GM12891 (cell line): ENCODE measurements around the gene CD81. TPM values are rescaled to one million over a fixed set of nuclear protein-coding genes. Genes with fewer than 3 reads are reported as not detected.
"Not testable (repeated sequence)": the region's sequence is repeated elsewhere in the genome, so short reads cannot be mapped to it uniquely, and the experiment has no call there.

ENCODE experiments used
- DNase-seq: peaks from one replicate; pipeline ENCODE4 v3.0.0; 2011; ENCODE audit warnings: low spot score; ENCODE audit not compliant: insufficient read length
- FAIRE-seq: peaks from 2 replicates; lab custom pipeline; 2011; peaks lifted over from hg19 to GRCh38; lab: Jason Lieb, UNC
- PAX5 ChIP-seq: IDR thresholded peaks from 2 replicates; pipeline ENCODE4 v1.6.1; 2011; ENCODE audit warnings: low read length, moderate library complexity, mild to moderate bottlenecking; ENCODE audit not compliant: insufficient read depth, severe bottlenecking
- POLR2A ChIP-seq: IDR thresholded peaks from 2 replicates; pipeline ENCODE4 v1.6.1; 2011; ENCODE audit warnings: low read depth, low read length, control low read depth
- POLR2AphosphoS5 ChIP-seq: IDR thresholded peaks from 2 replicates; pipeline ENCODE4 v1.6.1; 2011; ENCODE audit warnings: low read depth, low read length, control low read depth
- POU2F2 ChIP-seq: IDR thresholded peaks from 2 replicates; pipeline ENCODE4 v1.6.1; 2011; ENCODE audit warnings: low read depth, mild to moderate bottlenecking, control low read depth, low read length, moderate library complexity
- SPI1 ChIP-seq: IDR thresholded peaks from 2 replicates; pipeline ENCODE4 v1.6.1; 2011; ENCODE audit warnings: low read depth, low read length, control low read depth
- TAF1 ChIP-seq: IDR thresholded peaks from 2 replicates; pipeline ENCODE4 v1.6.1; 2011; ENCODE audit warnings: low read depth, low read length, control low read depth
- polyA plus RNA-seq: library from polyadenylated mRNA; unstranded; fragments of >200 nt; gene quantifications from one replicate; pipeline ENCODE4 v1.2.1, GENCODE V29; 2012; ENCODE audit warnings: low read depth, missing spikeins, inconsistent platforms; ENCODE audit not compliant: missing spikeins

The CD81 gene
- 144 TPM for polyA plus RNA-seq

GRCh38 chr11:2376751-2377451 is at the start of gene CD81:
TSS of gene CD81 (plus strand) at chr11:2377310. CDS start at chr11:2377550, 240 bp downstream.
- DNase-seq (peak; percentile 87), FAIRE-seq (peak; percentile 82)
- TF ChIP-seq POLR2AphosphoS5 = peak; percentile 56; the same call in 1 of the 2 replicates
- no peak for TF ChIP-seq SPI1
- TF ChIP-seq POU2F2 = no peak
- peak; percentile 62 for TF ChIP-seq POLR2A

GRCh38 chr11:2328021-2328420 is 49.1 kb upstream of the CD81 start:
- TF ChIP-seq POLR2A = no peak
- TF ChIP-seq PAX5 = no peak
- no peak for TF ChIP-seq SPI1
- no peak for TF ChIP-seq POU2F2
- TF ChIP-seq POLR2AphosphoS5 = no peak
- no peak for TF ChIP-seq TAF1
- FAIRE-seq = no peak

GRCh38 chr11:2328656-2329354 is 48.3 kb upstream of the CD81 start:
- FAIRE-seq = no peak
- no peak for DNase-seq
- TF ChIP-seq POU2F2 (no peak), TAF1 (no peak), PAX5 (no peak), SPI1 (no peak), POLR2A (no peak), POLR2AphosphoS5 (no peak)

More at GRCh38 chr11:2328021-2328420, 49.1 kb upstream of the CD81 start:
- DNase-seq = no peak

GRCh38 chr11:2329551-2329950 is 47.6 kb upstream of the CD81 start:
- no peak for DNase-seq
- no peak for FAIRE-seq
- TF ChIP-seq TAF1 (no peak), POU2F2 (no peak), PAX5 (no peak), SPI1 (no peak), POLR2AphosphoS5 (no peak), POLR2A (no peak)

DNA sequence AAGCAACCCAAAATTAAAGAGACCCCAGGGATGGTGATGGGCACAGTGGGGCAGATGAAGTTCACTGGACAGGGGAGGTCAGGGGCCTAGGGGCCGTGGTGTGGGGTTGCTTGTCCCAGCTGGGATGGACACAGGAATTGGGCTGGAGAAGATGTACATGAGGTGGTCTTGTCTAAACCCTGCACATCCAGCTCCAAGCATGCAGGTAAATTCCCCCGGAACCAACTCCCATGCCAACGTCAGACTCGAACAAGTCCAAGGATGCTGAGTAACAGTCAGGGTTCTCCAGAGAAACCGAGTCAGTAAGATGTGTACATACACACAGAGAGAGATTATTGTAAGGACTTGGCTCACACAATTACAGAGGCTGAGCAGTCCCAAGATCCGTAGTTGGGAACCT is 46.4 kb upstream of the CD81 start:
- no peak for TF ChIP-seq POLR2A
- no peak for TF ChIP-seq POU2F2
- TF ChIP-seq PAX5 = no peak
- no peak for TF ChIP-seq TAF1
- no peak for TF ChIP-seq POLR2AphosphoS5
- no peak for TF ChIP-seq SPI1
- DNase-seq = no peak
- no peak for FAIRE-seq

DNA sequence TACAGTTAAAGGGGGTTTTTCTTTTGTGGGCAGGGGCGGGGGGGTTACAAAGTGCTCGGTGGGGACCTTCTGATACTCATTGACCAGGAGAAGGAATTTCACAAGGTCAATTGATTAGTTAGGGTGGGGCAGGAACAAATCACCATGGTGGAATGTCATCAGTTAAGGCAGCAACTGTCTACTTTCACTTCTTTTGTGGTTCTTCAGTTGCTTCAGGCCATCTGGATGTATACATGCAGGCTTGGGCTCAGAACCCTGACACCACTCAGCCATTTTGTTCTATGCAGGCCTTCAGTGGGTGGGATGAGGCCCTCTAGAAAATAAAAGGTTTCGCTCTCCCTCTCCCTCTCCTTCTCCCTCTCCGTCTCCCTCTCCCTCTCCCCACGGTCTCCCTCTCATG is 45.7 kb upstream of the CD81 start:
- FAIRE-seq (no peak), DNase-seq (no peak)
- TF ChIP-seq POLR2A (no peak), POLR2AphosphoS5 (no peak), PAX5 (no peak), SPI1 (no peak), TAF1 (no peak), POU2F2 (no peak)

GRCh38 chr11:2332569-2332968 is 44.5 kb upstream of the CD81 start:
- DNase-seq, FAIRE-seq: not testable (repeated sequence)

DNA sequence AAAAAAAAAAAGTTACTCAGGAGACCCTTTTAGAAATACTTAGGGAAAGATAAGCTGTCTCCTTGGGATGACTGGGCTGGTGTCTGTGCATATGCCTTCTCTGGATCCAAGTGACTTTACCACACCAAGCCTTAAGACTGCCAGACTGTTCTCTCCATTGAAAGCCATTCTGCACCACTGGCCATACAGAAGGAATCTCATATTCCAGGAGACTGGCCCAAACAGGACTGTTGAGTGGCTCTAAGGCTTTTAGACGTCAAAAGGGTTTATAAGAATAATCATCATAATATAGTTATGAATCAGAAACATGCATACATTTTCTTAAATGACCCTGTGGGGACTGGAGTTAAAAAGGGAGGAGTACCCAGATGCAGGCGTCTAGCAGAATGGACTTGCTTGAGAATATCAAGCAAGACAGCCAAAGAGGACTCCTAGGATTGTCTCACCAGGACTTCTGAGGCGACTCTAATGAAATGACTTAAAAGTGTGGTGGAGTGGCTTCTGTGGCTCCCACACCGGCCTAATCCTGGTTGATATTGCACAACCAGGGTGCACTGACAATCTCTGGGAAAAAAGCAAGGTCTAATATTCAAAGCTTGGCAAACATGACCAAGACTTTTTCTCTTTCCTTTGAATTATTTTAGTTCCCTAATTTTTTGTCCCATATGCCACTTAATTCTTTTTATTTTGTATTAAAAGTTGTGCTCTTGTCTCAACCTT is 43.5 kb upstream of the CD81 start:
- not testable (repeated sequence) for FAIRE-seq, DNase-seq

DNA sequence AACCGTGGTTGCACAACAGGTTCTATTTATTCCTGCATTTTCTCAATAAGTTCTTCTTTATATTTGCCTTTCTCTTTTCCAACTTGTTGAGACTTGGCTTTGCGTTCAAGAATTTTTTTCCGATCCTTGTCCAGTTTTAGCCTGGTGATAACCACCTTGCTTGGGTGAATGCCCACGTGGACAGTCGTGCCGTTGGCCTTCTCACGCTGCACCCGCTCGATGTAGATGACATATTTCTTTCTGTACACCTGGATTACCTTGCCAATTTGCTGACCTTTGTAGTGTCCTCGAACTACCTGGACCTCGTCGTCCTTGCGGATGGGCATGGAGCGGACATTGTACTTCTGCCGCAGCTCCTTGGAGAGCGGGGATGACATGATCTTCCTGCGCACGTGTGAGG is 41.8 kb upstream of the CD81 start:
- not testable (repeated sequence) for DNase-seq
- FAIRE-seq = peak; percentile 66

DNA sequence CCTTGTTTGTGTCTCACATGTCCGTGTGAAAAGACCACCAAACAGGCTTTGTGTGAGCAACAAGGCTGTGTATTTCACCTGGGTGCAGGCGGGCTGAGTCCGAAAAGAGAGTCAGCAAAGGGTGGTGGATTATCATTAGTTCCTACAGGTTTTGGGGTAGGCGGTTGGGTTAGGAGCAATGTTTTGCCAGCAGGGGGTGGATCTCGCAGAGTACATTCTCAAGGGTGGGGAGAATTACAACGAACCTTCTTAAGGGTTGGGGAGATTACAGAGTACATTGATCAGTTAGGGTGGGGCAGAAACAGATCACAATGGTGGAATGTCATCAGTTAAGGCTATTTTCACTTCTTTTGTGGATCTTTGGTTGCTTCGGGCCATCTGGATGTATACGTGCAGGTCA is 38.4 kb upstream of the CD81 start:
- not testable (repeated sequence) for DNase-seq, FAIRE-seq
